K562 (cell line): ENCODE data around the gene SLC38A7. TPM values are rescaled to one million over a fixed set of nuclear protein-coding genes. Genes with fewer than 3 reads are reported as not detected.
A peak's percentile ranks its signal among the peaks of the same experiment; 100 is the strongest.

ENCODE experiments used
- ARID4B ChIP-seq: sonication (generic); formaldehyde crosslinking; IDR thresholded peaks from 2 replicates; pipeline ENCODE4 v1.8.0; 2022; ENCODE audit warnings: mild to moderate bottlenecking, missing genetic modification reagents
- CBX3 ChIP-seq, 2 experiments: IDR thresholded peaks; 1 replicate in 1 of 2; 2 replicates in 1 of 2; pipeline ENCODE4 v1.6.1; 2012; ENCODE audit warnings: inconsistent platforms in 2 of 2, low read length in 2 of 2, borderline replicate concordance in 1 of 2, control low read depth in 1 of 2
- DMBX1 ChIP-seq: fragments of 250-450 bp; sonication (Bioruptor Pico); IDR thresholded peaks from 2 replicates; pipeline ENCODE4 v1.8.0; 2022; ENCODE audit warnings: inconsistent platforms, mild to moderate bottlenecking, moderate library complexity, borderline replicate concordance
- LCOR ChIP-seq: sonication (generic); formaldehyde crosslinking; IDR thresholded peaks from 2 replicates; pipeline ENCODE4 v1.8.0; 2022; ENCODE audit warnings: mild to moderate bottlenecking, missing genetic modification reagents
- MNT ChIP-seq, 2 experiments: fragments of 450-650 bp; conservative IDR thresholded peaks; 2 replicates each; pipeline ENCODE4 v1.6.1; 2017; ENCODE audit warnings: mild to moderate bottlenecking in 2 of 2, moderate library complexity in 2 of 2
- MXI1 ChIP-seq: IDR thresholded peaks from 2 replicates; pipeline ENCODE4 v1.6.1; 2011; ENCODE audit warnings: low read depth, mild to moderate bottlenecking, improper control_type of control experiment, low read length
- NBN ChIP-seq: fragments of 450-650 bp; IDR thresholded peaks from 2 replicates; pipeline ENCODE4 v1.6.1; 2016; ENCODE audit warnings: low read depth, mild to moderate bottlenecking
- NFE2 ChIP-seq: IDR thresholded peaks from 2 replicates; pipeline ENCODE4 v1.6.1; 2014; ENCODE audit warnings: antibody characterized with exemption, low read depth
- NFE2L1 ChIP-seq: fragments of 450-650 bp; IDR thresholded peaks from 2 replicates; pipeline ENCODE4 v1.6.1; 2016; ENCODE audit warnings: missing genetic modification characterization, low read depth, mild to moderate bottlenecking, missing compliant biosample characterization, moderate library complexity, borderline replicate concordance
- RCOR1 ChIP-seq, 2 experiments: IDR thresholded peaks; 2 replicates each; pipeline ENCODE4 v1.6.1; 2012; ENCODE audit warnings: low read depth in 2 of 2, low read length in 2 of 2, borderline replicate concordance in 1 of 2, improper control_type of control experiment in 1 of 2
- TCF7L2 ChIP-seq: fragments of 150-350 bp; IDR thresholded peaks from 2 replicates; pipeline ENCODE4 v1.6.1; 2016; ENCODE audit warnings: low read depth, mild to moderate bottlenecking, low read length, moderate library complexity
- XRCC5 ChIP-seq: fragments of 200-400 bp; formaldehyde crosslinking; IDR thresholded peaks from 2 replicates; pipeline ENCODE4 v1.6.1; 2017; ENCODE audit warnings: low read depth, mild to moderate bottlenecking, low read length
- ZBTB1 ChIP-seq: sonication (generic); formaldehyde crosslinking; IDR thresholded peaks from 2 replicates; pipeline ENCODE4 v1.8.1; 2023; ENCODE audit warnings: missing genetic modification reagents, low read depth, mild to moderate bottlenecking, borderline replicate concordance
- ZBTB43 ChIP-seq: sonication (generic); formaldehyde crosslinking; IDR thresholded peaks from 2 replicates; pipeline ENCODE4 v1.8.0; 2023; ENCODE audit warnings: mild to moderate bottlenecking, missing genetic modification reagents
- ZNF143 ChIP-seq: sonication (generic); formaldehyde crosslinking; IDR thresholded peaks from 2 replicates; pipeline ENCODE4 v1.9.0; 2022; ENCODE audit warnings: mild to moderate bottlenecking, missing genetic modification reagents
- ZNF639 ChIP-seq, 2 experiments: fragments of 200-800 bp in 1 of 2; sonication (Bioruptor generic) in 1 of 2; sonication (generic) in 1 of 2; formaldehyde crosslinking in 1 of 2; IDR thresholded peaks in 1 of 2; conservative IDR thresholded peaks in 1 of 2; 2 replicates each; pipeline versions ENCODE4 v1.5.0 to v1.6.1; 2016 to 2020; ENCODE audit warnings: missing compliant biosample characterization in 1 of 2, missing genetic modification characterization in 1 of 2, missing genetic modification reagents in 1 of 2
- ZZZ3 ChIP-seq: fragments of 450-650 bp; IDR thresholded peaks from 2 replicates; pipeline ENCODE4 v1.6.1; 2016; ENCODE audit warnings: antibody characterized with exemption, mild to moderate bottlenecking, moderate library complexity
- polyA plus RNA-seq, 8 experiments: library from polyadenylated mRNA; depleted of rRNA in 4 of 8; stranded (reverse) in 5 of 8; unstranded in 3 of 8; fragments of >200 nt; fragmentation: Nextera tagmentation in 2 of 8; fragmentation: Illumina TruSeq in 1 of 8; extraction: Ambion mirVana in 2 of 8; extraction: Trizol in 1 of 8; gene quantifications; 2 replicates each; pipeline versions ENCODE4 v1.2.1 to v1.2.3, GENCODE V29; 2011 to 2014; ENCODE audit warnings: inconsistent platforms in 1 of 8, missing spikeins in 1 of 8
- total RNA-seq, 7 experiments: library from RNA; depleted of rRNA in 6 of 7; stranded (reverse); fragments of >200 nt in 6 of 7; fragmentation: Illumina TruSeq in 2 of 7; extraction: Trizol in 2 of 7; gene quantifications; 2 replicates each; pipeline versions ENCODE4 v1.2.1 to v1.2.3, GENCODE V29; 2011 to 2021; ENCODE audit warnings: low replicate concordance in 1 of 7

Gene SLC38A7
- total and polyA plus RNA-seq, 9 of the 15 experiments (the other 6 are each of a cell fraction or from before 2014, with no cell fraction given): 2.7 to 12.2 (median 6.5) TPM

GRCh38 chr16:58733671-58734458, 49.3 kb upstream of the SLC38A7 start, which contains the start of gene GOT2 (continued):
- TF ChIP-seq TCF7L2 (no peak), NBN (peak; percentile 55; the same call in 1 of the 2 replicates), ZBTB43 (CRISPR knock-in tag) (no peak; the same call in 1 of the 2 replicates), LCOR (CRISPR knock-in tag) (peak; percentile 73; the same call in 1 of the 2 replicates), XRCC5 (peak; percentile 97), ZNF143 (CRISPR knock-in tag) (peak; percentile 47; the same call in 1 of the 2 replicates), NFE2 (peak; percentile 95), MNT (conservative IDR thresholded peaks at IDR 0.05) (peak; percentile 88 to 91), DMBX1 (CRISPR knock-in tag) (no peak), RCOR1 (IDR thresholded peaks at IDR 0.05; ENCODE audit: borderline replicate concordance in 1 of 2, low read depth in 2 of 2, low read length in 2 of 2) (peak in 1 of 2 experiments; percentile 79; a peak in 2 of 4 replicates), ZZZ3 (no peak), MXI1 (peak; percentile 50; the same call in 1 of the 2 replicates), ZBTB1 (CRISPR knock-in tag) (peak; percentile 49), CBX3 (IDR thresholded peaks at IDR 0.05; ENCODE audit: borderline replicate concordance in 1 of 2, low read length in 2 of 2) (peak in 1 of 2 experiments; percentile 86; a peak in 2 of 3 replicates), ARID4B (peak; percentile 73), NFE2L1 (tag) (no peak), ZNF639 (CRISPR knock-in tag; conservative IDR thresholded peaks at IDR 0.05 in 1 of 2, IDR thresholded peaks at IDR 0.05 in 1 of 2) (no peak)
